Measurements from ENCODE around the gene NFYA. TPM values are rescaled to one million over a fixed set of nuclear protein-coding genes. Genes with fewer than 3 reads are reported as not detected.

Gene NFYA
- total RNA-seq, 3 donors from 2014 or later = 28.6 to 33.4 (median 29.8) TPM

GRCh38 chr6:41132254-41132653 is 59.5 kb downstream of the NFYA start:
- Histone ChIP-seq H3K4me1 (no peaks in the 10 kb centered on the region), H3K27me3 (no peaks in the 10 kb centered on the region), H3K9me3 (no peaks in the 10 kb centered on the region), H3K4me3 (no peak overlapping the region), H3K36me3 (no peaks in the 10 kb centered on the region), H3K27ac (no peak overlapping the region)
- intact Hi-C loops (cut with DNase I; ENCODE audit: low total_unique reads) = no loop called here
- no peak for DNase-seq (ENCODE audit: low spot score in 2 of 2)
- no peak for TF ChIP-seq POLR2A (IDR thresholded peaks at IDR 0.05)
- no peak for TF ChIP-seq POLR2AphosphoS5 (IDR thresholded peaks at IDR 0.05)
- TF ChIP-seq, protein P1, sequence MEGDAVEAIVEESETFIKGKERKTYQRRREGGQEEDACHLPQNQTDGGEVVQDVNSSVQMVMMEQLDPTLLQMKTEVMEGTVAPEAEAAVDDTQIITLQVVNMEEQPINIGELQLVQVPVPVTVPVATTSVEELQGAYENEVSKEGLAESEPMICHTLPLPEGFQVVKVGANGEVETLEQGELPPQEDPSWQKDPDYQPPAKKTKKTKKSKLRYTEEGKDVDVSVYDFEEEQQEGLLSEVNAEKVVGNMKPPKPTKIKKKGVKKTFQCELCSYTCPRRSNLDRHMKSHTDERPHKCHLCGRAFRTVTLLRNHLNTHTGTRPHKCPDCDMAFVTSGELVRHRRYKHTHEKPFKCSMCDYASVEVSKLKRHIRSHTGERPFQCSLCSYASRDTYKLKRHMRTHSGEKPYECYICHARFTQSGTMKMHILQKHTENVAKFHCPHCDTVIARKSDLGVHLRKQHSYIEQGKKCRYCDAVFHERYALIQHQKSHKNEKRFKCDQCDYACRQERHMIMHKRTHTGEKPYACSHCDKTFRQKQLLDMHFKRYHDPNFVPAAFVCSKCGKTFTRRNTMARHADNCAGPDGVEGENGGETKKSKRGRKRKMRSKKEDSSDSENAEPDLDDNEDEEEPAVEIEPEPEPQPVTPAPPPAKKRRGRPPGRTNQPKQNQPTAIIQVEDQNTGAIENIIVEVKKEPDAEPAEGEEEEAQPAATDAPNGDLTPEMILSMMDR (IDR thresholded peaks at IDR 0.05) = no peak

DNA sequence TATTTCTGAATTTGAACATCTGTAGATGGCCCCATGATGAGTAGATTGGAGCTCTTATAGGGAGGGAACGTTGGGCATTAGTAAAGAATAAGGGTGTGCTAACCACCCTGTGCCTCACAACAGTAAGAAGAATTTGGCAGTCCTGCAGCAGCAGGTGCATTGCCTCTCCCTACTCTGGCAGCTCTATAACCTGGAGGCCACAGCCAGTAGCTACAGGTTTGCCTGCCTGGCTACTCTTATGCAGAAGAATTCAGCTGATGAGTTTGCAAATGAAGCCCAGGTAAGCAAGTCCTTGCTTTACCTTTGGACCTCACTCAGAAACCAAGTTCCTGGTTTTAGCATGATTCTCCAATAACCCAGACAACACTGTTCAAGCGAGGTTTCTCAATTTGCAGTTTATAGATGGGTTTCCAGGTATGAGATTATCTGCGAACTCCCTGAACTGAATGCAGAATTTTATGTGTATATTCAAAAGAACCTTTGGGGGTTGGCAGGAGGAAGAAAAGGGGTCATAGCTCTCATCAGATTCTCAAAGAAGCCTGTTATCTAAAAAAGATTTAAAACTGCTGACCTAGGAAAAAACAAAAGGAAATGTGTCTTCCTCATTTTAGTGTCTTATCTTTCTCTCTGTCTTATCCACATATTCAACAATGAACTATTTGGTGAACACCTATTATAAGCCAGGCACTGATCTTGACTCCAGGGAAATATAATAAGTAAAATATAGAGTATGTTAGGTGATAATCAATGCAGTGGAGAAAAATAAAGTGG is 62.5 kb downstream of the NFYA start:
- Histone ChIP-seq H3K4me1 (no peaks in the 10 kb centered on the region), H3K9me3 (no peaks in the 10 kb centered on the region), H3K27ac (no peak overlapping the region), H3K36me3 (no peaks in the 10 kb centered on the region), H3K27me3 (no peaks in the 10 kb centered on the region), H3K4me3 (no peak overlapping the region)
- intact Hi-C loops (cut with DNase I; ENCODE audit: low total_unique reads) = no loop called here
- TF ChIP-seq POLR2A (IDR thresholded peaks at IDR 0.05) (no peak), POLR2AphosphoS5 (IDR thresholded peaks at IDR 0.05) (no peak)
- TF ChIP-seq, protein P1 (IDR thresholded peaks at IDR 0.05) = no peak
- no peak for DNase-seq (ENCODE audit: low spot score in 2 of 2)

- H3K36me3 ChIP-seq = no peaks in the 10 kb centered on the region
Observed at GRCh38 chr6:41136911-41137310, 64.1 kb downstream of the NFYA start.

DNA sequence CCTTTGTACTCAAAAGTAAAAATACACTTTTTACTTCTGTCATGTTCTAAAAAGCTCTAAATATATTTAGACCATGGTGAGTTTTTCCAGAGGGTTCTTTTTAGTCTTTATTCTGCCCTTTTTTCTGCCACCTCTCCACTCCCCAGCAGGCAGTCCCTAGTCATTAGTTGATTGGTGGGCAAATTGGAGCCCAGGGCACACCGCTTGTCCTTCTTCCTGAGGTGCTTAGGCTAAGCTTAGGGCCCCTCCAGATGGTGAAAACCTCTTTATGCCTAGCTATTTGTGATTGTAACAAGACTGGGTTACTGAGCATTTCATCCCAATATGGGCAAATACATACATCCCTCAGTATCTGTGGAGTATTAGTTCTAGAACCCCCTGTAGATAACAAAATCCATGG is 75.1 kb downstream of the NFYA start:
- H3K36me3 ChIP-seq = no peaks in the 10 kb centered on the region
- TF ChIP-seq POLR2A (IDR thresholded peaks at IDR 0.05) (no peak), POLR2AphosphoS5 (IDR thresholded peaks at IDR 0.05) (no peak)
- TF ChIP-seq, protein P1 (IDR thresholded peaks at IDR 0.05) = no peak
- H3K27ac ChIP-seq = no peak overlapping the region
- H3K9me3 ChIP-seq = no peaks in the 10 kb centered on the region
- intact Hi-C loops (cut with DNase I; ENCODE audit: low total_unique reads) = no loop called here
- DNase-seq (ENCODE audit: low spot score in 2 of 2) = no peak
- H3K4me1 ChIP-seq = no peaks in the 10 kb centered on the region
- no peak overlapping the region for H3K4me3 ChIP-seq
- H3K27me3 ChIP-seq = no peaks in the 10 kb centered on the region

More at GRCh38 chr6:41136911-41137310, 64.1 kb downstream of the NFYA start:
- no peak for DNase-seq (ENCODE audit: low spot score in 2 of 2)
- H3K4me1 ChIP-seq = no peaks in the 10 kb centered on the region
- no peak for TF ChIP-seq POLR2A (IDR thresholded peaks at IDR 0.05)
- TF ChIP-seq, protein P1 (IDR thresholded peaks at IDR 0.05) = no peak
- no peak for TF ChIP-seq POLR2AphosphoS5 (IDR thresholded peaks at IDR 0.05)
- no peaks in the 10 kb centered on the region for H3K27me3 ChIP-seq
- H3K4me3 ChIP-seq = no peak overlapping the region
- no peaks in the 10 kb centered on the region for H3K9me3 ChIP-seq
- intact Hi-C loops (cut with DNase I; ENCODE audit: low total_unique reads) = no loop called here
- H3K27ac ChIP-seq = no peak overlapping the region

Other genes starting within 250 kb of the NFYA start
- gene UNC5CL, start 33.8 kb upstream of the NFYA start, total RNA-seq = 1 to 10 TPM; 1.1 to 2.0 (median 1.8) TPM
- gene TSPO2, start 30.5 kb upstream of the NFYA start, total RNA-seq = not detected
- not detected for gene APOBEC2, start 19.8 kb upstream of the NFYA start, total RNA-seq
- 10 to 100 TPM; 17.0 to 26.2 (median 22.3) TPM for gene OARD1, start 618 bp upstream of the NFYA start, total RNA-seq
- 1 to 10 TPM in 1 of 3 donors, under 1 TPM in 2; 0.64 to 1.3 (median 0.98) TPM for gene TREML1, start 81.4 kb downstream of the NFYA start, total RNA-seq
- gene TREM2, start 90.1 kb downstream of the NFYA start, total RNA-seq = 10 to 100 TPM in 2 of 3 donors, 1 to 10 TPM in 1; 7.7 to 31.6 (median 10.5) TPM
- under 1 TPM in 2 of 3 donors, not detected in 1; under 0.01 to 0.15 TPM for gene TREML2, start 128.2 kb downstream of the NFYA start, total RNA-seq
- not detected for gene TREML4, start 155.4 kb downstream of the NFYA start, total RNA-seq
- gene TREM1, start 213.7 kb downstream of the NFYA start, total RNA-seq = 1 to 10 TPM in 2 of 3 donors, under 1 TPM in 1; 0.98 to 2.8 (median 1.3) TPM